Ramos (cell line): ENCODE results near the gene PROX2.

ENCODE experiments used
- in situ Hi-C: fragments of 300-500 bp; cut with MboI; formaldehyde crosslinking; loops from one replicate; pipeline ENCODE4 v1.14.3; 2022; ENCODE audit warnings: low sequenced_read_pairs; ENCODE audit not compliant: unreplicated experiment

PROX2 gene

DNA sequence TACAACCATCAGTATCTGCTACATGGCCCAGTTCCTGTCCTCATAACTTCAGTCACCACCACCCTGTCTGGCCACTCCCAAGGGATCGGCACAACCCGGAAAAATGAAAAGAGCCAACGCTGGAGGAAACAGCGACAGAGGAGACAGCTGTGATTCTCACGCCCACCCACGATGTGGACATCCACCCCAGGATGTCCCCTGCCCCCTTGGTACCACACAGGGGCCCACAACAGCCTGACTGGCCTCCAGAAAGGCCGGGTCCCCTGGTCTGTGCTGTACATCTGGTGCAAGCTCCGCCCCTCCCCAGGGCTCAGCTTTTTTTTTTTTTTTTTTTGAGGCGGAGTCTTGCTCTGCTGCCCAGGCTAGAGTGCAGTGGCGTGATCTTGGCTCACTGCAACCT, 34.6 kb upstream of the PROX2 start:
- in situ Hi-C loops: loop anchor here (5.0 kb wide), 1 partner anchor 48 kb away; no protein-coding TSS in a partner anchor

GRCh38 chr14:74909911-74910310, 34.0 kb upstream of the PROX2 start:
- in situ Hi-C loops: loop anchor here (5.0 kb wide), 1 partner anchor 48 kb away; no protein-coding TSS in a partner anchor

DNA sequence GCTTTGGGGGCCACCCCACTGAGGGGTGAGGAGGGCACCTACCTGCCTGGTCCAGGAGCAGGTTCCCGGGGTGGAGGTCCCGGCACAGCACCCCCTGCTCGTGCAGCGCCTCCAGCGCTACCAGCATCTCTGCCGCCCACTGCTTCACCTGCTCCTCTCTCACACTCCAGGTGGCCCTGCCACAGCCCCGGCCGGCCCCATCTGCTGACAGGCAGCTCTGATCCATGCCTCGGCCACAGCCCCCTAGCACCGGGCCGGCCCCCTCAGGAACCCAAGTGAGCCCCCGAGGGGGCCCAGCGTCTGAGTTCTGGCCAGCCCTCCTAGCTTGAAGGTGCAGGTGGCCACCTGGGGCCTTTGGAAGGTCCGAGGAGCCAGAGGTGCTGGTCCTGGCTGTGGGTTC, 33.6 kb upstream of the PROX2 start:
- in situ Hi-C loops: no loop called here

DNA sequence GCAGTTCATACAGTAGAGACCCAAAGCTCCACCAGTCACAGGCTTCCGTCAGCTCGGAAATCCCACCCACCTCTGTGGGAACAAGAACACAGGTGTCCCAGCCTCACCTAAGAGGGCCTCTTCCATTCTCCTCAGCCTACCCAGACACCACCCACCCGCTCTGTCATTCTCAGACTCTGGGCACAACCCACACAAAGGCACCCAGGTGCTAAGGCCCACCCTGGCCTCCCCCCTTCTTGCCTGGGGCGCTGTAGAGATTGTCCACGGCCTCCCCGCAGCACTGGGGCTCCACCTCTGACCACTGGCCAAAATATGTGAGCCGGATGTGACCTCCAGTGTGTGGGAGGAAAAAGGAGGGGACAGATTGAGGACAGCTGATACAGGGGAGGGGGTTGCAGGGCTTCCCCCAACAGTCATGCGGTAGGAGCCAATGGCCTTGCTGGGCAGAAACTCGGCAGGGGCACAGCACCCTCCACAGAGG, 33.0 kb upstream of the PROX2 start:
- in situ Hi-C loops: no loop called here

DNA sequence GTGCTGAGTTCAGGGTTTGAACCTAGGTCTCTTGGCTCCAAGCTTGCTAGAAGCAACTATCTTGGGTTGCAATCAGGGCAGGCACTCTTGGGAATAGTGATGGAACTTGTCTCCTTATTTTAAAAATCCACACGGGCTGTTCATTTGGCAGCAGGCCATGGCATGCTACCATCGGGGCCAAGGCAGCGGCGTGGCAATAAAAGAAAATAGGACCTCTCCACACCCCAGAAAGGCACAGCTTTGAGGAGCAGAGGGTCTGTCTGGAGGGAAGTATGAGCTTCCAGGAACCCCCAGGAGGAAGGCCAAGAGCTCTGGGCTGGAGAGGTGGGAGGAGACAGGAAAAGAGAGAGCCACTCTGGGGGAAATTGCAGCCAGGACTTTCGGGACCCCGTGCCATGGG, 31.8 kb upstream of the PROX2 start:
- in situ Hi-C loops: no loop called here

DNA sequence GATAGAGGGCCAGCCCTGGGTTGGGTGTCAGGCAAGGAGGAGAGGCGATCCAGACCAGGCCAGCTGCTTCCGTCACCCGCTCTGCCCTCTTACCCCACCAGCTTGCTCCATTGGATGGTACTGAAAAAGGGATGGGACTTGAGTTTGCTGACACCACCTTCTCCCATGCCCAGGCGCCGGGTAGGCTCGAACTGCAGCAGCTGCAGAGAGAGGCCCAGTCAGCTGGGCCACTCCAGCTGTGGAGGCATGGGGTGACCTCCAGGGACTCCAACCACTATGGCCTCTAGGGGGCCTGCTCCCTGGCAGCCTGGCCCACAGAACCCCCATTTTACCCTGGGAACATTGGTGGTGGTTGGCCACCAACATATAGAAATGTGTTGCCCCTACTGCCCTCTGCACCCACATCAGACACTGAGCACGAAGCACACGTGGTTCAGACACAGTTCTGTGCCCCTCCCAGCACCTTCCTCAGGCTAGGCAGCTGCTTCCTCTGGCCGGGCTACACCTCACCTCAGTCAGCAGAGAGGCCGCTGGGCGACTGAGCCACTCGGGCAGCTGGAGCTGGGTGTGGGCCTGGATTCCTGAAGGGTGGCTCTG, 31.1 kb upstream of the PROX2 start:
- in situ Hi-C loops: no loop called here

GRCh38 chr14:74905595-74906142, 29.7 kb upstream of the PROX2 start:
- in situ Hi-C loops: no loop called here

- in situ Hi-C loops: no loop called here
These were observed 28.9 kb upstream of the PROX2 start for GRCh38 chr14:74904635-74905503.

DNA sequence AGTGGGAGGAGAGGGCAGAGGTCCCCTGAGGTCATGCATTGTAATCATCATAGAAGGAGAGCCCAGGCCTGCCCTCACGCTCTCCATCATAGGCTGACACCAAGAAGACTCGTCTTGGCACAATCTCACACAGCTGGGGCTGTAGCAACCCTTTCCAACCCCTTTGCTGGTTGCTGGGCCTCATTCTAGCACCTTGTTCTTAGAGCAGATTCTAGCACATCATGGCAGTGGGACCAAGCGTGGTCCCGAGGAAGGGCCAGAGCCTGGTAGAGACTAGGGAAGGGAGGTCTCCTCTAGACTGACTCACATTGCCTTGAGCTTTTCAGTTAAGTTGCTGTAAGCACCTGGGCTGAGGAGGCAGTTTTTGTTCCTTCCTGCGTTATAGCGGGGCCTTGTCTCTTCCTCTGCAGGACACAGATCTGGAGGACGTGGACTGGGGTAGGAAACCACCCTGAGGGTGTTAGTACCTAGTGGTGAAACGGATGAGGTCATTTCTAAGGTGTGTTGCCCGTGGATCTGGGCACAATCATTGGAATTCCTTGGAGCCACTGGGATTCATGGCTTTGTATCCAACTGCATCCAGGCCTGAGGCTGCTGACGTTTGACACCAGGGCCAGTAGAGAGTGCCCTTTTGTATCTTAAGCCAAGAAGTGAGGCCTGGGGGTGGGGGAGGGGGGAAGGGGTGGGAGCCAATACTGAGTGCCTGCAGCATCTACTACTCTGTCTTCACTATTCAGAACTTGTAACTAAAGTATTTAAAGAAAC, 27.2 kb upstream of the PROX2 start:
- in situ Hi-C loops: no loop called here

GRCh38 chr14:74898694-74899093, 22.7 kb upstream of the PROX2 start:
- in situ Hi-C loops: no loop called here

GRCh38 chr14:74898083-74898482, 22.1 kb upstream of the PROX2 start:
- in situ Hi-C loops: no loop called here

DNA sequence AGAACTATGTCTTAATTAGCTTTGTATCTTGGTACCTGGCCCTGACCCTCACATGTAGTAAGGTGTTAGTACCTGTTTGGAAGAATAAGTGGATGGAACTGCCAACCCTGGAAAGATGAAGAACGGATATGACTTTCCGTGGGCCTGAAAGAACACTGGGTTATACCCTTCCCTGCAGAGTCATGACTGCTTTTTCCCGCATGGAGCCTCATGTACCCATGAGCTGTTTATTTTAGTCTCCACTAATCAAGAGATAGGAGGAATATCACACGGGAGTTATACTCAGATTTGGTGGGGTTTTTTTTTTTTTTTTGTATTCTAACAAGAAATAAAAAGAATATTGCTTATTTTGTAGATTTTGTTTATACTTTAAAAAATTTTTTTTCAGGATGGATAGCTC, 21.7 kb upstream of the PROX2 start:
- in situ Hi-C loops: no loop called here

DNA sequence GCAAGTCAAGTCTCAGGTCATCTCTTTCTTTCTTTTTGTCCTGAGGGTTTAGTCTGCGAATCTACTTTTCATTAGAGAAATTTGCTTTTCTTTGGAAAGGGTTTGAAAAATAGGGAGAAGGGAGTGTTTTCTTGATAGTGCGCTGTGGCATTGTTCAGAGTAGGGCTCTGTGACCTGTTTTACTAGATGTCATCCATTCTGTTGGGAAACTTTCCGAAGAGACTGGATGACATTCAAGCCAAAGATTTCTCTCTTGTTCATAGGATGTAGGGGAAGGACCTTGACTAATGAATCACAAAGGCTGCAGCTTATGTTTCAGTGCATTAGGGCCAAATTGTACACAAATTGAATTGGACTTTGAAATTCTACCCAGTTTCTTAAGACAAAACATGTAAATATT, 20.5 kb upstream of the PROX2 start:
- in situ Hi-C loops: no loop called here

DNA sequence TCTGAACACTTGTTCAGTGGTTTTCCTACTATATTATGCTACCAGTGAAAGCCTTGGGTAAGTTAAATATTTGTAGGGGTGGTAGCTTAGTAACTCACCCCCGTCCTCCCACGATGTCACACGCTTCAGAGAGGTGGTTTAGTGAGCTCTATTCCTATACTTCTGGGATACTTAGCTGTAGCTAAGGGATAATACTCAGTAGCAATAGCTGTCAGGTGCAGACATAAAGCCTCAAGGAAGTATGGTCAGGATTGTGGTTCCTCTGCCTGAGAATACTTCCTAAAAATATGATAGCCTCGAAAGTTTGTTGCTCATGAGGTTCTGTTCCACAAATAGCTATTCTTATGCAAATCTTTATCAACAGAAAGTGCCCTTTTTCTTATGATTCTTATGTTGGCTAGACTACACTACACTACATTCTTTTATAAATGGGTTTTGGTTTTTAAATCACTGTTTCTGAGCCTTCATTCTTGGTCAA, 17.7 kb upstream of the PROX2 start:
- in situ Hi-C loops: no loop called here

- in situ Hi-C loops: no loop called here
These were observed 16.8 kb upstream of the PROX2 start for GRCh38 chr14:74892745-74893144.

DNA sequence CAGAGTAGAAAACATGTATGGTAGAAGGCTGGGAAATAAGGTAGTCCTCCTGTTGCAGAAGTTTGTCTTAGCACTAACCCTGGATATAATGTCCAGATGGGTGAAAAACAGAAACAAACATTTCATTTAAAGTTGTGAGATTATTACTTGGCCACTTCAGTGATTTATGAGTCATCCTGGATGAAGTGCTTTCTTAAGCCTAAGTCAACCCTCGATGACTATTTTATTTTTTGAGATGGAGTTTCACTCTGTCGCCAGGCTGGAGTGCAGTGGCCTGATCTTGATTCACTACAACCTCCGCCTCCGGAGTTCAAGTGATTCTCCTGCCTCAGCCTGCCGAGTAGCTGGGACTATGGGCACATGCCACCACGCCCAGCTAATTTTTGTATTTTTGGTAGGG, 15.9 kb upstream of the PROX2 start:
- in situ Hi-C loops: no loop called here

DNA sequence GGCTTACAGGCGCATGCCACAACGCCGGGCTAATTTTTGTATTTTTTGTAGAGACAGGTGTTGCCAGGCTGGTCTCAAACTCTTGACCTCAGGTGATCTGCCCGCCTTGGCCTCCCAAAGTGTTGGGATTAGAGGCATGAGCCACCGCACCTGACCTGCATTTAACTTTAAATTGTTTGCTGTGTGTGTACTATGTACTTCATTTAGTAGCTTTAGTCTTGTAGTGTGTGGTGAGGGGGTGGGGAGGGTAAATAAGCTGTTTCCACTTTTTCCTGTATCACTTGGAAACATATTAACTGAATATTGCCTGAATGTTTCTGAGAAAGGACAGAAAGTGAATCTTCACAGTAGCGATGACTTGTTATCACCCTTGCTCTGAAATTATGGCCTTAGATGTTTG, 14.3 kb upstream of the PROX2 start:
- in situ Hi-C loops: no loop called here

DNA sequence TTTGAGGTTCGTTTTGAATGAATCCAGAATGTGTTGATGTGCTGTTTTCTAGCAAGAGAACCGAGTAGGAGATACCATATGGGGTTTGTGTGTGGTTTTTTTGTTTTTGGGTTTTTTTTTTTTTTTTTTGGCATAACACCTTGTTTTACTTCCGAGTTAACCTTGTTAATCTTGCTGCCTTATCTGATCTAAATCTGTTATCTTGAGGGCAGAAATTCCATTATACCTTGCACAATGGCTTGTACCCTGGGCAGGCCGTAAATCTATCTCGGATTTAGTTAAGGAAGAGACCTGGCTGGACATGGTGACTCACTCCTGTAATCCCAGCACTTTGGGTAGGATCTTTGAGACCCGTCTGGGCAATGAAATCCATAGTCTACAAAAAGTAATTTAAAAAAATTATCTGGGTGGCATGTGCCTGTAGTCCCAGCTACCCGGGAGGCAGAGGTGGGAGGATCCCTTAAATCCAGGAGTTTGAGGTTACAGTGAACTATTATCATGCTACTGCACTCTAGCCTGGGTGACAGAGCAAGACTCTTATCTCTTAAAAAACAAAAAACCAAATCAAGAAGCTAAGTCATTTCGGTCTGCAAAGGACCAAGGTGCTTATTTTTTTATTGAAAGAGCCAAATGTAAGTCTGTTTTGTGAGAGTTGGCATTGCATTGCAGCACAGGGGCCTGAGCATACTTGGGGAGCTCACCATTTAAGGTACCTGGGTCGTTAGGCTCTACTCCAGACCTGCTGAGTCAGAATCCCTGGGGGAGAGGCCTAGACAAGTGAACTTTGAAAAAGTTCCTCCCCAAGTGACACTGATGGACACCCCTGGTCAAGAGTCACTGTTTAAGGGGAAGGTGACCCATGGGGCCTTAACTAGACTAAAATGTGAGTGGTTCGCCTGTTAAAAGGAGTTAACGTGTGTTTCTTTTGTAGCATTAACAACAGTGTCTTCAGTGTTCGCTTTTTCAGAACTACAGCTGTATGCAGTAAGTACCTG, 12.5 kb upstream of the PROX2 start:
- in situ Hi-C loops: no loop called here

DNA sequence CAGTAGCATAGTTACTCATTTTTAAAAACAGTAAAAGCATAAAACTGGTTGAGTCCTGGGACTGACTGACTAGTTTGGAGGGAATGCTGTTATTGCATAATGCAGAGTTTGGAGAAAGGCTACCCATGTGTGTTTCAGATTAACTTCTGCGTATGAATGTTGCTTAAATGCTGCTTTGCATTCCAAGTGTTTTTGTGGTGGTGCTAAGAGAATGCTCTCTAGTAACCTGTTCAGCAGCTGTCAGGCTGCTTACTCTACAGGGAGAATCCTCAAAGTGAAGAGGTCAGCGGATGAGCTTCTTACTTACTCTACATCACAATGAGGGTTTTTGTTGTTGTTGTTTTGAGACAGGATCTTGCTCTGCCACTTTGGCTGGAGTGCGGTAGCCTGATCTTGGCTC, 10.1 kb upstream of the PROX2 start:
- in situ Hi-C loops: no loop called here
